OCI-LY7 (cell line): Measurements from ENCODE around the gene MAMLD1. TPM values are rescaled to one million over a fixed set of nuclear protein-coding genes. Genes with fewer than 3 reads are reported as not detected.

Source experiments
- BruUV-seq: library from RNA; stranded (reverse); fragments of 400-500 nt; replicated peaks from 2 replicates; lab custom pipeline; 2021; lab: Mats Ljungman, UMichigan
- CTCF ChIA-PET: fragments of 300-600 bp; sonication (Branson Sonifier 250); formaldehyde crosslinking; loops from one replicate; lab custom pipeline; 2022; ENCODE audit warnings: antibody characterized with exemption; ENCODE audit not compliant: unreplicated experiment; lab: Charles Lee
- POLR2A ChIA-PET: fragments of 300-600 bp; sonication (Branson Sonifier 250); formaldehyde crosslinking; loops from one replicate; lab custom pipeline; 2022; ENCODE audit warnings: antibody characterized with exemption; lab: Charles Lee
- DNase-seq: peaks from one replicate; pipeline ENCODE4 v3.0.0-alpha.2; 2015; ENCODE audit warnings: low spot score
- H2AFZ ChIP-seq: fragments of 200-600 bp; sonication (generic), shearing (Covaris generic); 2 replicates; pipeline ENCODE4 v1.6.1; 2014; ENCODE audit warnings: mild to moderate bottlenecking, antibody characterized with exemption, low read length, moderate library complexity
- H3K27ac ChIP-seq: fragments of 200-600 bp; sonication (generic); 2 replicates; pipeline ENCODE4 v1.5.1; 2014; ENCODE audit warnings: mixed run types, low read depth, mild to moderate bottlenecking, moderate library complexity, low read length, inconsistent platforms; ENCODE audit not compliant: poor library complexity, severe bottlenecking
- H3K36me3 ChIP-seq: fragments of 200-600 bp; sonication (generic); 2 replicates; pipeline ENCODE4 v1.6.1; 2014; ENCODE audit warnings: mild to moderate bottlenecking, antibody characterized with exemption, low read length, moderate library complexity, mixed read lengths; ENCODE audit not compliant: insufficient read depth
- H3K4me1 ChIP-seq: fragments of 200-600 bp; sonication (generic); 2 replicates; pipeline ENCODE4 v1.5.1; 2014; ENCODE audit warnings: mild to moderate bottlenecking, low read length; ENCODE audit not compliant: insufficient read depth, poor library complexity, severe bottlenecking
- H3K4me2 ChIP-seq: fragments of 200-600 bp; sonication (generic); 2 replicates; pipeline ENCODE4 v1.6.1; 2014; ENCODE audit warnings: mild to moderate bottlenecking, low read length
- H3K4me3 ChIP-seq: fragments of 200-600 bp; sonication (generic); 2 replicates; pipeline ENCODE4 v1.5.1; 2014; ENCODE audit warnings: mild to moderate bottlenecking, low read depth, low read length; ENCODE audit not compliant: poor library complexity, severe bottlenecking
- H3K79me2 ChIP-seq: fragments of 200-600 bp; sonication (generic); 2 replicates; pipeline ENCODE4 v1.6.1; 2016; ENCODE audit warnings: low read depth, mild to moderate bottlenecking, low read length, moderate library complexity, mixed read lengths; ENCODE audit not compliant: insufficient read depth
- H3K9me2 ChIP-seq: fragments of 200-600 bp; sonication (generic); 2 replicates; pipeline ENCODE4 v1.6.1; 2016; ENCODE audit warnings: mild to moderate bottlenecking, low read length, mixed read lengths; ENCODE audit not compliant: insufficient read depth
- H3K9me3 ChIP-seq: fragments of 200-600 bp; sonication (generic); 2 replicates; pipeline ENCODE4 v1.6.1; 2014; ENCODE audit warnings: mild to moderate bottlenecking, mixed run types, low read length, mixed read lengths
- H4K20me1 ChIP-seq: fragments of 200-600 bp; sonication (generic); 2 replicates; pipeline ENCODE4 v1.6.1; 2014; ENCODE audit warnings: mild to moderate bottlenecking, antibody characterized with exemption, low read length, moderate library complexity, mixed read lengths; ENCODE audit not compliant: insufficient read depth
- EZH2phosphoT487 ChIP-seq: fragments of 200-600 bp; sonication (generic); IDR thresholded peaks from 2 replicates; pipeline ENCODE4 v1.6.1; 2018; ENCODE audit warnings: low read depth, borderline replicate concordance, mild to moderate bottlenecking, mixed run types, antibody characterized with exemption, low read length, moderate library complexity, mixed read lengths
- intact Hi-C: fragments of 100-400 bp; cut with micrococcal nuclease; formaldehyde crosslinking; loops from one replicate; pipeline ENCODE4 v1.10.0; 2022; ENCODE audit not compliant: unreplicated experiment
- total RNA-seq, 2 experiments: library from RNA; depleted of rRNA in 1 of 2; stranded (reverse); fragments of >200 nt in 1 of 2; shearing (Covaris generic) in 1 of 2; gene quantifications; 2 replicates each; pipeline ENCODE4 v1.2.3, GENCODE V29; 2014 to 2022
- TF ChIP-seq, protein P1 (sequence below): fragments of 200-600 bp; sonication (generic); conservative IDR thresholded peaks from 2 replicates; pipeline ENCODE4 v1.5.1; 2014; ENCODE audit warnings: mild to moderate bottlenecking, antibody characterized with exemption, low read length, moderate library complexity, mixed read lengths

MAMLD1 gene
- total RNA-seq, 2 experiments from 2014 or later, result not detected

DNA sequence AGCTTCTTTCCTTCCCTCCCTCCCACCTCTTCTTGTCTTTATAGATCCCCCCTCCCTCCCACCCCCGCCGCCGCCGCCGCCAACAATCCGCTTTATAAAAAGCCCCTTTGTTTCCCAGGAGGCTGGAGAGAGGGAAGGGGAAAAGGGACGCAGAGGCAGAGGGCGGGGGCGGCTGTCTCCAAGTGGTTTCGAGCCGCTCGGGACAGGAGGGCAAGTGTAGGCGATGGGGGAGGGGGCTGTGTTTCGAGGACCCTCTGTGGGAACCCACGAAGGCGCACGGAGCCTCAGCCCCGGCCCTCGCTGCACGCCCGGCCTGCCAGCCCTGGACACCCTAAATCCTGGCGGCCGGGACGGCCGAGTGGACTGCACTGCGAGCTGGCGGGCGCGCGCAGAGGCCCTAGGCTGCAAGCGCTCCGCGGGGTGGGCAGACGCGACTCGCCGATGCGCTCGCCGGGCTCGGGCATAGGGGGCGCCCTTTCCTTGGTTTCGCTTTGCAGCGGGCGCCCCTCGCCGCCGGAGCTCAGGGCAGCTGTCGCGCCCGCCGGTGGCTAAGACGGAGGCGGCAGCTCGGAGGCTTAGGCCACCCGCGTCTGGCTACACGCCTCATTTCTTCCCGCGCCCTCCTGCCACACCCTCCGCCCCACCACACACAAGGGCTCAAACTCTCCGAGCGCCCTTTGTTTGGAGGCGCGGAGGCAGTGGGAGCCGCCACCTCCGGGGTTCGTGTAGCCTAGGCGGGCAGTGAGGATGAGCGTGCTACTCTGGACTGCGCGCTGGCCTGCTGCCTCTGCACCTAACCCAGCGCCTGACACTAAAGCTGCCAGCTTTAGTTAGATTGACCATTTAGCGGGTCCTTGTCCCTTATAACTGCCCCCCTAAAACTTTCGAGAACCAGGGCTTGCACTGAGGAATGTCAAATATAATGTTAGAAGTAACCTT is 2.2 kb downstream of the MAMLD1 start:
- intact Hi-C loops, result no loop called here
- H3K4me3 ChIP-seq, result no peak overlapping the region

DNA sequence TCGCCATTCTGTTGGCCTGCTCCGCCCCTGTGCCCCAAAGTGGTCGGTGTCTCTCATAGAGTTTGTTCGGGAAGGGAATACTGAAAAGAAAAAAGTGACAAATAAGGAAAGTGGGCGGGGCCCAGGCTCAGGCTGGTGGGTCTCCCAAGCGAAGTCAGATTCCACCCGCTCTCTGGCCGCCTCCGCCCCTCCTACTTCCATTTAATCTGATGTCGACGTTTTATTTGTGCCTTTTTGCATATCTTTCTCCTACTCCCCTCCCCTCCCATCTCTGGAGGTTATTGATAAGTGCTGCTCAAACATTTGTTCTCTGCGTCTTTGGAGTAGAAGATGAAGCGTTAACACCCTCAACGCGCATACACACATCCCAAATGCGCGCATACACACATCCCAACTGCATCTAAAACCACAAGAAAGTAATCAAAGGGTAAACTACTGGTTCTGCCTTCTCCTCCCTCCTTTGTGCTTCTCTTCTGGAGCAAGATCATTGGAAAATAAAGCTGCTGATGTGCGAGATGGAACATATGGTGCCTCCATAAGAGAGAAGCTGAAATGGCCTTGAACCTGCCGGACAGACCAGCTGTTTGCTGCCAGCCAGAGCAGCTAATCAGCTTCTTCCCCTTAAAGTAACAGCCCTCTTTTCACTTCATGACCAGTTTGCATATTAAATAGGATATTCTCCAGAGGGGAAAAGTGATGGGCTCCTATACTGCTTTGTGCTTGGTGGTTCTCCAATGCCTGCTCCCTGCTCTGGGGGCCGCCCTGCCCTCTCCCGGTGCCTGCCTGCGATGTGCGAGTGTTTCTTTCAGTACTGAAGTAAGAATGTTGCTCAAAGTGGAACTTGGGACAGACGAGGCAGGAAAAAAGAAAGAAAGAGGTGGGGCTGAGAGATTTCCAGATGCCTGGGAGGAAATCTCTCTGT is 3.1 kb downstream of the MAMLD1 start:
- H2AFZ ChIP-seq, result no peak overlapping the region
- no peak overlapping the region for H3K4me3 ChIP-seq
- no peaks in the 10 kb centered on the region for H3K36me3 ChIP-seq
- no peaks in the 10 kb centered on the region for H4K20me1 ChIP-seq
- no peaks in the 10 kb centered on the region for H3K9me3 ChIP-seq
- intact Hi-C loops, result no loop called here
- H3K4me2 ChIP-seq, result no peak overlapping the region
- H3K4me1 ChIP-seq, result no peaks in the 10 kb centered on the region
- ChIA-PET POLR2A (no interaction called here), CTCF (no interaction called here)
- no TSS peak for BruUV-seq
- H3K79me2 ChIP-seq, result no peaks in the 10 kb centered on the region
- no peak for DNase-seq
- TF ChIP-seq EZH2phosphoT487, result no peak
- no peak overlapping the region for H3K27ac ChIP-seq
- no peaks in the 10 kb centered on the region for H3K9me2 ChIP-seq

More for the DNA sequence above, 2.2 kb downstream of the MAMLD1 start:
- Histone ChIP-seq H3K4me2 (no peak overlapping the region), H2AFZ (no peak overlapping the region), H3K79me2 (no peaks in the 10 kb centered on the region), H3K27ac (no peak overlapping the region), H3K9me3 (no peaks in the 10 kb centered on the region), H3K9me2 (no peaks in the 10 kb centered on the region), H4K20me1 (no peaks in the 10 kb centered on the region), H3K36me3 (no peaks in the 10 kb centered on the region), H3K4me1 (no peaks in the 10 kb centered on the region)
- BruUV-seq, result no TSS peak
- ChIA-PET CTCF (no interaction called here), POLR2A (no interaction called here)
- DNase-seq, result no peak
- no peak for TF ChIP-seq EZH2phosphoT487
- TF ChIP-seq, protein P1, sequence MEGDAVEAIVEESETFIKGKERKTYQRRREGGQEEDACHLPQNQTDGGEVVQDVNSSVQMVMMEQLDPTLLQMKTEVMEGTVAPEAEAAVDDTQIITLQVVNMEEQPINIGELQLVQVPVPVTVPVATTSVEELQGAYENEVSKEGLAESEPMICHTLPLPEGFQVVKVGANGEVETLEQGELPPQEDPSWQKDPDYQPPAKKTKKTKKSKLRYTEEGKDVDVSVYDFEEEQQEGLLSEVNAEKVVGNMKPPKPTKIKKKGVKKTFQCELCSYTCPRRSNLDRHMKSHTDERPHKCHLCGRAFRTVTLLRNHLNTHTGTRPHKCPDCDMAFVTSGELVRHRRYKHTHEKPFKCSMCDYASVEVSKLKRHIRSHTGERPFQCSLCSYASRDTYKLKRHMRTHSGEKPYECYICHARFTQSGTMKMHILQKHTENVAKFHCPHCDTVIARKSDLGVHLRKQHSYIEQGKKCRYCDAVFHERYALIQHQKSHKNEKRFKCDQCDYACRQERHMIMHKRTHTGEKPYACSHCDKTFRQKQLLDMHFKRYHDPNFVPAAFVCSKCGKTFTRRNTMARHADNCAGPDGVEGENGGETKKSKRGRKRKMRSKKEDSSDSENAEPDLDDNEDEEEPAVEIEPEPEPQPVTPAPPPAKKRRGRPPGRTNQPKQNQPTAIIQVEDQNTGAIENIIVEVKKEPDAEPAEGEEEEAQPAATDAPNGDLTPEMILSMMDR, result no peak

DNA sequence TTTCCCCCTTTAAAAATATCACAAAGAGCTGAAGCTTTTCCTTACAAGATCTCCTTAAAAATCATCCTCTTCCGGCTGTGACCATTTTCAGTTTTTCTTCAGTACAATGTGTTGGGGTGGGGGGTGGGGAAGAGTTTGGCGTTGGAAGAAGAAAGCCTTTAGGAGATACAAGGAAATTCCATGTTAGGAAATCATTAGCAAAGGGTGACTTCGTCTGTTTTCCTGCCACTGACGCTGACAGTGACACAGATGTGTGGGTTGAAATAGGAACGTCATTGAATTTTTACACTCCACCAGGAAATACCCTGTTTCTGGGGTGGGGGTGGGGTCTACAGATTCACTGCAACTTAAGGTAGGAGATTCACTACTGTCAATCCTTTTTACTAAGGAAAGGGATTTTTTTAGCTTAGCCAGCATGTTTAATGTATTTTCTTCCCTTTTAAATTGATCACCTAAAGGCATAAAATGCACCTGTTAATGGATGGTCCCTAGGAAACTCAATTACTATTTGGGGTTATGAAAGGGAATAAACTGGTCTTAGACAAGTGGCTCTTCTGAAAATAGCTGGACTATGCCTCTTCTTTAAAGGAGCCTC is 3.9 kb downstream of the MAMLD1 start:
- no peaks in the 10 kb centered on the region for H3K36me3 ChIP-seq
- no peaks in the 10 kb centered on the region for H4K20me1 ChIP-seq
- no peaks in the 10 kb centered on the region for H3K4me1 ChIP-seq
- POLR2A ChIA-PET, result no interaction called here
- no peaks in the 10 kb centered on the region for H3K9me3 ChIP-seq
- intact Hi-C loops, result no loop called here
- no peak overlapping the region for H3K27ac ChIP-seq
- BruUV-seq, result no TSS peak
- no peaks in the 10 kb centered on the region for H3K79me2 ChIP-seq
- no peak overlapping the region for H3K4me2 ChIP-seq
- H3K4me3 ChIP-seq, result no peak overlapping the region
- DNase-seq, result no peak
- H2AFZ ChIP-seq, result no peak overlapping the region
- CTCF ChIA-PET, result no interaction called here
- H3K9me2 ChIP-seq, result no peaks in the 10 kb centered on the region
- no peak for TF ChIP-seq EZH2phosphoT487
- TF ChIP-seq, protein P1, result no peak
